Measurements from ENCODE around the gene GDF2. TPM values are rescaled to one million over a fixed set of nuclear protein-coding genes. Genes with fewer than 3 reads are reported as not detected.

The GDF2 gene
- total and polyA plus RNA-seq, 2 experiments from 2014 or later = not detected

DNA sequence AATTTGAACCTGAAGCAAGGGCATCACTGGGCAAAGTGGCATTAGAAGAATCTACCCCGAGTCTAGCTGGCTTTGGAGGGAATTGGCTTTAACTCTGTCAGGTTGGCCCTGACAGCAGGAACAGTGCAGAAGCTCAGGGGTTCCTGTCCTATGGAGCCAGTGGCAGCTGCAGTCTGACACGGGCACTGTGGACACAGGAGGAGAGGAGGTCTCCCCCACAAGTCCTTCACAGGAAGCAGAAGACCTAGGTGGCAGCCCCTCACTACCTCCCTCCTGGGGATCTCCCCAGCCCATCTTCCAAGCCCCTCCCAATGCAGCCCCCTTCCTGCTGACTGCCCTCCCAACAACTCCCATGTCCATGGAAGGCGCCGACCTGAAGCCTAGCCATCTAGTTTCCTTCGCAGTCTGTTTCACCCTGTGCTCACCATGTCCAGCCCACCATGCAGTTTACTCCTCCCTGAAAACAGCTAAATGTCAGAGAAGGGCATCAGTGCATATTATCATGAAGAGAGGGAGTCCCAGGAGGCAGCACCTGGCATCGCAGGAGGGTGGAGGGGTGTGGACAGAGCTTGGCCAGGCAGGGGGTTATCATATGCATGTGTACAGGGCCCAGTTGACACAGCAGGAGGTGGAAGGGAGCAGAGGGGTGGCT, 40.1 kb upstream of the GDF2 start:
- no peaks in the 10 kb centered on the region for H4K20me1 ChIP-seq (replicated peaks; ENCODE audit: insufficient read depth)
- Mint-ChIP-seq H3K36me3 (ENCODE audit: low read depth) (no peaks in the 10 kb centered on the region), H3K9me3 (no peaks in the 10 kb centered on the region), H3K4me3 (no peak overlapping the region), H3K4me1 (peaks cover 9% of the 10 kb centered on the region; the same call in 2 of the 3 replicates), H3K27ac (no peak overlapping the region), H3K27me3 (ENCODE audit: insufficient read depth, low read depth, poor library complexity) (peaks cover 7% of the 10 kb centered on the region)
- H3K36me3 ChIP-seq (ENCODE audit: insufficient read depth) = no peaks in the 10 kb centered on the region
- H3K79me2 ChIP-seq (replicated peaks; ENCODE audit: insufficient read depth) = no peaks in the 10 kb centered on the region
- no peaks in the 10 kb centered on the region for H3K27me3 ChIP-seq (ENCODE audit: insufficient read depth)
- ATAC-seq (no peak), DNase-seq (ENCODE audit: low spot score) (no peak)
- TF ChIP-seq POLR2AphosphoS5 (IDR thresholded peaks at IDR 0.05; ENCODE audit: low read depth) (no peak), EZH2 (IDR thresholded peaks at IDR 0.05; ENCODE audit: low read depth, unreplicated experiment) (no peak), NANOG (IDR thresholded peaks at IDR 0.05; ENCODE audit: borderline replicate concordance) (no peak), STAT1 (IDR thresholded peaks at IDR 0.05; ENCODE audit: unreplicated experiment) (no peak), ZNF462 (CRISPR knock-in tag; IDR thresholded peaks at IDR 0.05) (no peak), CREB1 (CRISPR knock-in tag; IDR thresholded peaks at IDR 0.05; ENCODE audit: low read depth) (no peak), JUNB (IDR thresholded peaks at IDR 0.05; ENCODE audit: unreplicated experiment) (no peak), ZNF331 (CRISPR knock-in tag; IDR thresholded peaks at IDR 0.05; ENCODE audit: low read depth) (no peak), ZNF114 (CRISPR knock-in tag; IDR thresholded peaks at IDR 0.05) (no peak), EZH2phosphoT487 (IDR thresholded peaks at IDR 0.05; ENCODE audit: unreplicated experiment) (no peak)
- TF ChIP-seq, protein P1, sequence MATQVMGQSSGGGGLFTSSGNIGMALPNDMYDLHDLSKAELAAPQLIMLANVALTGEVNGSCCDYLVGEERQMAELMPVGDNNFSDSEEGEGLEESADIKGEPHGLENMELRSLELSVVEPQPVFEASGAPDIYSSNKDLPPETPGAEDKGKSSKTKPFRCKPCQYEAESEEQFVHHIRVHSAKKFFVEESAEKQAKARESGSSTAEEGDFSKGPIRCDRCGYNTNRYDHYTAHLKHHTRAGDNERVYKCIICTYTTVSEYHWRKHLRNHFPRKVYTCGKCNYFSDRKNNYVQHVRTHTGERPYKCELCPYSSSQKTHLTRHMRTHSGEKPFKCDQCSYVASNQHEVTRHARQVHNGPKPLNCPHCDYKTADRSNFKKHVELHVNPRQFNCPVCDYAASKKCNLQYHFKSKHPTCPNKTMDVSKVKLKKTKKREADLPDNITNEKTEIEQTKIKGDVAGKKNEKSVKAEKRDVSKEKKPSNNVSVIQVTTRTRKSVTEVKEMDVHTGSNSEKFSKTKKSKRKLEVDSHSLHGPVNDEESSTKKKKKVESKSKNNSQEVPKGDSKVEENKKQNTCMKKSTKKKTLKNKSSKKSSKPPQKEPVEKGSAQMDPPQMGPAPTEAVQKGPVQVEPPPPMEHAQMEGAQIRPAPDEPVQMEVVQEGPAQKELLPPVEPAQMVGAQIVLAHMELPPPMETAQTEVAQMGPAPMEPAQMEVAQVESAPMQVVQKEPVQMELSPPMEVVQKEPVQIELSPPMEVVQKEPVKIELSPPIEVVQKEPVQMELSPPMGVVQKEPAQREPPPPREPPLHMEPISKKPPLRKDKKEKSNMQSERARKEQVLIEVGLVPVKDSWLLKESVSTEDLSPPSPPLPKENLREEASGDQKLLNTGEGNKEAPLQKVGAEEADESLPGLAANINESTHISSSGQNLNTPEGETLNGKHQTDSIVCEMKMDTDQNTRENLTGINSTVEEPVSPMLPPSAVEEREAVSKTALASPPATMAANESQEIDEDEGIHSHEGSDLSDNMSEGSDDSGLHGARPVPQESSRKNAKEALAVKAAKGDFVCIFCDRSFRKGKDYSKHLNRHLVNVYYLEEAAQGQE (IDR thresholded peaks at IDR 0.05; ENCODE audit: unreplicated experiment) = no peak
- TF ChIP-seq, protein P2, sequence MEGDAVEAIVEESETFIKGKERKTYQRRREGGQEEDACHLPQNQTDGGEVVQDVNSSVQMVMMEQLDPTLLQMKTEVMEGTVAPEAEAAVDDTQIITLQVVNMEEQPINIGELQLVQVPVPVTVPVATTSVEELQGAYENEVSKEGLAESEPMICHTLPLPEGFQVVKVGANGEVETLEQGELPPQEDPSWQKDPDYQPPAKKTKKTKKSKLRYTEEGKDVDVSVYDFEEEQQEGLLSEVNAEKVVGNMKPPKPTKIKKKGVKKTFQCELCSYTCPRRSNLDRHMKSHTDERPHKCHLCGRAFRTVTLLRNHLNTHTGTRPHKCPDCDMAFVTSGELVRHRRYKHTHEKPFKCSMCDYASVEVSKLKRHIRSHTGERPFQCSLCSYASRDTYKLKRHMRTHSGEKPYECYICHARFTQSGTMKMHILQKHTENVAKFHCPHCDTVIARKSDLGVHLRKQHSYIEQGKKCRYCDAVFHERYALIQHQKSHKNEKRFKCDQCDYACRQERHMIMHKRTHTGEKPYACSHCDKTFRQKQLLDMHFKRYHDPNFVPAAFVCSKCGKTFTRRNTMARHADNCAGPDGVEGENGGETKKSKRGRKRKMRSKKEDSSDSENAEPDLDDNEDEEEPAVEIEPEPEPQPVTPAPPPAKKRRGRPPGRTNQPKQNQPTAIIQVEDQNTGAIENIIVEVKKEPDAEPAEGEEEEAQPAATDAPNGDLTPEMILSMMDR (conservative IDR thresholded peaks at IDR 0.05; ENCODE audit: low read depth in 2 of 2) = no peak
- TF ChIP-seq, protein P3, sequence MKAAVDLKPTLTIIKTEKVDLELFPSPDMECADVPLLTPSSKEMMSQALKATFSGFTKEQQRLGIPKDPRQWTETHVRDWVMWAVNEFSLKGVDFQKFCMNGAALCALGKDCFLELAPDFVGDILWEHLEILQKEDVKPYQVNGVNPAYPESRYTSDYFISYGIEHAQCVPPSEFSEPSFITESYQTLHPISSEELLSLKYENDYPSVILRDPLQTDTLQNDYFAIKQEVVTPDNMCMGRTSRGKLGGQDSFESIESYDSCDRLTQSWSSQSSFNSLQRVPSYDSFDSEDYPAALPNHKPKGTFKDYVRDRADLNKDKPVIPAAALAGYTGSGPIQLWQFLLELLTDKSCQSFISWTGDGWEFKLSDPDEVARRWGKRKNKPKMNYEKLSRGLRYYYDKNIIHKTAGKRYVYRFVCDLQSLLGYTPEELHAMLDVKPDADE (IDR thresholded peaks at IDR 0.05) = no peak
- H3K9me2 ChIP-seq (ENCODE audit: insufficient read depth) = no peaks in the 10 kb centered on the region
- no peaks in the 10 kb centered on the region for H3F3A ChIP-seq (replicated peaks; ENCODE audit: low read depth)
- H3K27ac ChIP-seq (ENCODE audit: low read depth) = no peak overlapping the region
- no peaks in the 10 kb centered on the region for H3K4me1 ChIP-seq (ENCODE audit: insufficient read depth)
- no peak overlapping the region for H3K4me3 ChIP-seq
- H2AFZ ChIP-seq = no peak overlapping the region
- no peak overlapping the region for H3K4me2 ChIP-seq

All from GM23338 (cell line).